Heart left ventricle (tissue), 13 donors: ENCODE data around the gene RHBDF2.

Experiments used
- CTCF ChIP-seq, 12 donors: fragments of 200-600 bp; sonication (generic) in 4 of 12; IDR thresholded peaks; one replicate each; pipeline versions ENCODE4 v1.5.0 to v1.8.0; 2018 to 2022; ENCODE audit warnings: antibody characterized with exemption in 12 of 12, mild to moderate bottlenecking in 5 of 12
- POLR2A ChIP-seq, 2 donors: fragments of 450-650 bp; IDR thresholded peaks; one replicate each; pipeline ENCODE4 v1.6.1; 2017; ENCODE audit warnings: antibody characterized with exemption in 2 of 2, mild to moderate bottlenecking in 2 of 2, moderate library complexity in 2 of 2
- donor health status: ischemic (EF 13 %, LVEDD 7.1; RV severe dilation, severe dysfunction).
- donor health status: DM: no; HTN: yes; CAD: no.
- donor health status: DM: no; HTN: no; CAD: no.
- donor health status: ischemic (EF 25% LVEDD 6.9; RV normal size, moderate dysfunction).
- donor health status: ischemic (EF 25% LVEDD 5.7; RV mildly dilated, moderate dysfunction).
- donor health status: ischemic (EF 35%, LVEDD 5.7; RV mildly dilated, moderate dysfunction).
- donor health status: nonischemic (EF 11% LVEDD 7.7; RV severe dilation, severe dysfunction).
- donor health status: DM: yes; HTN: yes; CAD: no.
- donor health status: PGD.
- donor health status: ischemic (EF 29% LVEDD 5.4; RV normal size, mild dysfunction).
- donor health status: nonischemic (EF 23%, LVEDD 6.1; RV moderate dilation, normal function).

- TF ChIP-seq CTCF (IDR thresholded peaks at IDR 0.05): no peak
- TF ChIP-seq POLR2A (IDR thresholded peaks at IDR 0.05): no peak
These were observed 37.8 kb upstream of the RHBDF2 start for GRCh38 chr17:76538941-76539570.
